Measurements from ENCODE around the gene IFI35. TPM values are rescaled to one million over a fixed set of nuclear protein-coding genes. Genes with fewer than 3 reads are reported as not detected.

Gene IFI35
- 10 to 100 TPM; 26.3 to 38.3 (median 29.7) TPM for total RNA-seq
- 10 to 100 TPM; 13.0 to 39.7 TPM for polyA plus RNA-seq
- long read RNA-seq, donor 1, transcript IFI35-204 (7 exons, 1,232 nt): major isoform, 35 of 92 reads
- long read RNA-seq, donor 1, transcript IFI35-203 (7 exons, 1,241 nt): minor isoform, 30 of 92 reads
- long read RNA-seq, donor 1, partial matches to known transcripts: 8 of 92 reads
- long read RNA-seq, donor 1, other reads (novel, unspliced or antisense): 18 of 92 reads
- long read RNA-seq, donor 2, transcript IFI35-204 (7 exons, 1,232 nt): major isoform, 7 of 15 reads
- long read RNA-seq, donor 2, partial matches to known transcripts: 7 of 15 reads
- long read RNA-seq, donor 2, other reads (novel, unspliced or antisense): 0 of 15 reads
- long read RNA-seq, donor 3, transcript IFI35-204 (7 exons, 1,232 nt): minor isoform, 14 of 41 reads
- long read RNA-seq, donor 3, transcript IFI35-203 (7 exons, 1,241 nt): major isoform, 17 of 41 reads
- long read RNA-seq, donor 3, partial matches to known transcripts: 6 of 41 reads
- long read RNA-seq, donor 3, other reads (novel, unspliced or antisense): 4 of 41 reads

- 15 to 22% (median 18%) methylated on average over 18 of the region's 18 CpGs for WGBS, 3 donors
- Histone ChIP-seq H3K36me3 (no peaks in the 10 kb centered on the region), H3K4me3 (peak within 1 kb of the TSS; percentile 56), H3K4me1 (ENCODE audit: insufficient read depth) (peaks cover 6% of the 10 kb centered on the region), H3K27me3 (no peaks in the 10 kb centered on the region), H3K27ac (peak within 1 kb of the TSS; percentile 67 to 81), H3K9me3 (no peaks in the 10 kb centered on the region)
- peak; percentile 85 to 90 (median 86) for DNase-seq
- intact Hi-C loops (cut with DNase I): no loop called here
- TF ChIP-seq CTCF (IDR thresholded peaks at IDR 0.05) (peak in 1 of 3 donors; percentile 43), POLR2A (IDR thresholded peaks at IDR 0.05) (peak; percentile 61), EP300 (IDR thresholded peaks at IDR 0.05) (no peak)
Observed at GRCh38 chr17:43006639-43007551, at the start of gene IFI35. Gene IFI35 (plus strand): TSS chr17:43006784. CDS start chr17:43006948, 164 bp downstream.

GRCh38 chr17:42964161-42964932 is 42.2 kb upstream of the IFI35 start, which contains the start of gene AARSD1:
Gene AARSD1 (minus strand): TSS chr17:42964454. CDS start chr17:42964440, 14 bp downstream.
- 0 to 1% (median 0%) methylated on average over 35 to 43 of the region's 43 CpGs for WGBS, 3 donors
- peak; percentile 85 to 93 (median 89) for DNase-seq
- H3K27me3 ChIP-seq: no peaks in the 10 kb centered on the region
- TF ChIP-seq POLR2A (IDR thresholded peaks at IDR 0.05) (peak; percentile 77), EP300 (IDR thresholded peaks at IDR 0.05) (no peak), CTCF (IDR thresholded peaks at IDR 0.05) (peak in 1 of 3 donors; percentile 7)
- H3K9me3 ChIP-seq: no peaks in the 10 kb centered on the region
- H3K36me3 ChIP-seq: no peaks in the 10 kb centered on the region
- peak within 1 kb of the TSS; percentile 43 for H3K4me3 ChIP-seq
- H3K27ac ChIP-seq: peak within 1 kb of the TSS; percentile 55 to 68
- no peaks in the 10 kb centered on the region for H3K4me1 ChIP-seq (ENCODE audit: insufficient read depth)
- intact Hi-C loops (cut with DNase I): no loop called here

- 69 to 78% (median 75%) methylated on average over 1 of the region's 1 CpG for WGBS, 3 donors
- TF ChIP-seq POLR2A (IDR thresholded peaks at IDR 0.05) (no peak), CTCF (IDR thresholded peaks at IDR 0.05) (no peak), EP300 (IDR thresholded peaks at IDR 0.05) (no peak)
- intact Hi-C loops (cut with DNase I): no loop called here
- Histone ChIP-seq H3K4me3 (no peak overlapping the region), H3K36me3 (no peaks in the 10 kb centered on the region), H3K27ac (no peak overlapping the region), H3K27me3 (no peaks in the 10 kb centered on the region), H3K9me3 (no peaks in the 10 kb centered on the region), H3K4me1 (ENCODE audit: insufficient read depth) (no peaks in the 10 kb centered on the region)
- no peak for DNase-seq
Observed at GRCh38 chr17:42967925-42968324, 38.7 kb upstream of the IFI35 start.
